GM21528 (cell line): Measurements from ENCODE around the gene MAP4K4.

Source experiments
- ATAC-seq: cut with Tn5 transposase; IDR thresholded peaks from one replicate; pipeline ENCODE4 v1.9.1; 2021; ENCODE audit warnings: mild to moderate bottlenecking, moderate library complexity; ENCODE audit not compliant: unreplicated experiment, low FRiP score

Gene MAP4K4

GRCh38 chr2:101828673-101829334 is 131.3 kb downstream of the MAP4K4 start:
- no peak for ATAC-seq

DNA sequence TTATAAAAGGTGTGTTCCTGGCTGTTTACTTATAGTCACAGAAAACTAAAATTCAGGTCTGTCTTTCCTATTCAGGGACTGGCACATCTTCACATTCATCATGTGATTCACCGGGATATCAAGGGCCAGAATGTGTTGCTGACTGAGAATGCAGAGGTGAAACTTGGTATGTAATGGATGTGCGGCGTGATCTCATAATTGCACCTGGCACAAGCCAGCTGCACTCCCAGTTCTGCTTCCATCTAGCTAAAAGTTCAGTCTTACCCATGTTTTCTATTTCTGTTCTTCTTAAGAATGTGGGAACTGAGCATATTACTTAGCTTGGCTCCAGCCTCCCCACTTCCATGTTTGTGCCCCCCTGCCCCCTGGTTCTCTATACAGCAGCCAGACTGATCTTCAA is 131.9 kb downstream of the MAP4K4 start:
- no peak for ATAC-seq

DNA sequence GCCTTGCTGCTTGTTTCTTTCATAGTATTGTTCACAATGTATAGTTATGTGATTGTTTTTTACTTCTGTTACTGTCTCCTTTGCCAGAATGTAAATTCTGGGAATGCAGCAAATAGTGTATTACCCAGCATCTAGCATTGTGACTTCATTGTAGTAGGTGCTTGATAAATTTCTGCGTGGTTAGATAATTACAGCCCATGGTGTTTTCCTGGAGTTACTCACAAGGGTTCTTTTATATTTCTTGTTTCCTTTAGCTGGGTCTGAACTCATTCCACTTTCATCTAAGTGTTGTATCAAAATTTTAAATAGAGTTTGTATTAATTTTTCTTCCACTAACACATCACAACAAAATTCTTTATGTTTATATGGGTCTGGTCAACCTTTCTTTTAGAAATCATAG is 132.6 kb downstream of the MAP4K4 start:
- ATAC-seq: no peak

DNA sequence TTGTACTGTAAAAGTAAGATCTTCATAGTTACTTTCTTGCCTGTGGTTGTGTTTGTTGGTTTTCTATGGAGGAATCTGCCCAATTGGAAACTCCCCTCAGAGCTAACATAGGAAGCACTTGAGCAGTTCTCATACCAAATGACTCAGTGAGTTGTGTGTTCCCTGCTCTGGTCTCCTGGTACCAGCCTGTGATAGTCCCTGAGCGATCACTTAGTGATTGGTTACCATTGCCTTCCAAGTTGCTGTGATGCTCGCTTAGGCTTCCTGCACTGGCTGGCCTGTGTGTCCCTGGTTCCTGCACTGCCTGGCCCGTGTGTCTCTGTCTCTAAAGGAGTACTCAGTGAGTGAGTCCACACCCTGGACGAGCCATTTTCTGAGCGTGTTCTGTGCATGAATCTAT is 133.0 kb downstream of the MAP4K4 start:
- no peak for ATAC-seq

DNA sequence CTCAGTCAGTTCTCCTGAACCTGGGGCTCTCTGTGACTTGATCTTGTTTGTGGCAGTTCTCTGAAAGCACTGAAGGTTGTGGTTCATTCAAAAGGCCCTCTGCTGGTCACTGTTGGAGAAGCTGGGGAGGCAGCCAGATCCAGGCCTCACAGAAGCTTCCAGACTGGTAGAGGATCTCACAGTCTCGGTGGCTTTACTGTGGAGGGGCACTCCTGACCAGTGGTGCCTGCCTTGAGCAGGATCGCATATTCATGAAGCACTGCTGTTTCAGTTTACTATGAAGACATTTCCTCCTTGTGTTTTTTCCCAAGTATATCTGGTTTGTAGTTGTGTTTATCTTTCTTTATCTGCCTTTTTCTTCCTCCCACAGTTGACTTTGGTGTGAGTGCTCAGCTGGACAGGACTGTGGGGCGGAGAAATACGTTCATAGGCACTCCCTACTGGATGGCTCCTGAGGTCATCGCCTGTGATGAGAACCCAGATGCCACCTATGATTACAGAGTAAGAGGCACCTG is 133.9 kb downstream of the MAP4K4 start:
- ATAC-seq: no peak

DNA sequence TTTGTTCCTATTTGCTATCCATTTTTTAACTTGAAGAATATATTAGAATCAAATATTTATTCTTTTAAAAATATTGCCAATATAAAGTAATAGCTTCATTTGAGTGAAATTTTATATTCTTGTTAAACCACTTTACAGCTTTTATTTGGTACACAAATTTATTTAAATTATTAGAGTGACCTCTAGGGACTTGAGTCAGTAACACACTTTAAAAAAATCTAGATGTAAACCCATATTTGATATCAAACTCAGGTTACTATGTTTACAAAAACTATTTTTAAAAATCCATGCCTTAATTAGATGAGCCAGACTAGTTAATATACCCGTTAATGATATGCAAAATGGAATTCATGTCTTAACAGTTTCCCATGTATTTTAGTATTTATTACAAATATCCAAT is 134.6 kb downstream of the MAP4K4 start:
- no peak for ATAC-seq

DNA sequence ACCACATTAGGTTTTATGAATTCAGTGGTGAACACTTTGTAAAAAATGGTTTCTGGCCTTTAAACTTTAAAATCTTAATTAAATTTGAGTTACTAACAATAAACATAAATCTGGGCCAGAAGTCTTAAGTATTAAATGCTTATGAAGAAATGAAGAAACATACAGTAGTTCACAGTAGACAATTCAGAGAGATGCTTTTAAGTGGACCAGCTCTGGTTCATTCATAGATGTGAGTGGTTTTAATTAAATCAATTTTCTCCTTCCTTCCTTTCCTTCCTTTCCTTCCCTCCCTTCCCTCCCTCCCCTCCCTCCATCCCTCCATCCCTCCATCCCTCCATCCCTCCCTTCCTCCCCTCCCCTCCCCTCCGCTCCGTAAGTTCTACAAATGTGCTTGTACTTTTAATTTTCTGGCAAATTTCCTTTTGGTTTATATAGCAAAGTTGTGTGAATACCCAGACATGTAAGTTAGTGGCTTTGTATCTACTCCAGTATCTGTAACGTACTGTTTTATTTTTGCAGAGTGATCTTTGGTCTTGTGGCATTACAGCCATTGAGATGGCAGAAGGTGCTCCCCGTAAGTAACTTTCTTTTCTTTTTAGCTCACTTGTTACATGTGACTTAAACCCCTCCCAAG is 136.5 kb downstream of the MAP4K4 start:
- no peak for ATAC-seq

DNA sequence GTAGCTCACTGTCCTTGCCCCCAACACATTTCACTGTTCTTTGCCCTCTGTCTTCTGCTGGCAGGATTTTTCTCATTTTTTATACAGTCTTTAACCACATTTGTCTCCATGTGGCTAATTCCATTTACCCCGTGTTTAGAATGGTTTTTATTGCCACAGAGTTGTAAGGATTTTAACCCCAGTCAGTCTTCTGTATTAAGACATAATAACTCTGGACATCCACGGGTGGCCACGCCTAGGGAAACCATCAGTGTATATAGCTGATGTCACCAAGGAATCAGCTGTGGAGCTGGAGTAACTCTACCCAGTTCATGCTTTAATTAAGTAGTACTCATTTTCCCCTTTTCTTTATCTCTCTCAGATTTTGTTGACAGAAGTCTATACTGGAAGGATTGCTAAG is 139.8 kb downstream of the MAP4K4 start:
- ATAC-seq: no peak

- ATAC-seq: no peak
These were observed 144.3 kb downstream of the MAP4K4 start for GRCh38 chr2:101841679-101842327.

GRCh38 chr2:101842471-101842870 is 145.0 kb downstream of the MAP4K4 start:
- no peak for ATAC-seq

GRCh38 chr2:101843048-101843447 is 145.5 kb downstream of the MAP4K4 start:
- ATAC-seq: no peak

- no peak for ATAC-seq
These were observed 146.0 kb downstream of the MAP4K4 start for GRCh38 chr2:101843471-101843870.

GRCh38 chr2:101844055-101844635 is 146.6 kb downstream of the MAP4K4 start:
- no peak for ATAC-seq

GRCh38 chr2:101846973-101847372 is 149.5 kb downstream of the MAP4K4 start:
- ATAC-seq: no peak

GRCh38 chr2:101847661-101848339 is 150.3 kb downstream of the MAP4K4 start:
- ATAC-seq: no peak

- no peak for ATAC-seq
These were observed 151.4 kb downstream of the MAP4K4 start for GRCh38 chr2:101848769-101849410.

DNA sequence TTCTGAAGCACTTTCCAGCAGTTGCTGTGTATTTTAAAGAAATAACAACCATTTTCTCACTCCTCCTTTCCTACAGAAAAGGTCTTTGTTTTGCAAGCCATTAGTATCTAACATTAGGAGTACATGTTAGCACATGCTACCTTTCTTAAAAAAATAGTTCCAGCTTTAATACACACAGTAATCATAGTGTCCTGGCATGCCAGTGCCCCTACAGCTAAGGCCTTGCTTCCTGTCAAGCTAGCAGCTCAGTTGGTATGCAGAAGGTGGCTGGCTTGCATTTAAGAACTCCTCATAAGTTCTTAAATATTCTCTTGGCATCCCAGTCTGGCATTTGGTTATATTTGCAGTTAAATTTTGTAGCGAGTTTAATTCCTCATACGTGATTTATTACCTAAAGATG is 152.9 kb downstream of the MAP4K4 start:
- ATAC-seq: no peak

GRCh38 chr2:101850991-101851390 is 153.5 kb downstream of the MAP4K4 start:
- no peak for ATAC-seq

- no peak for ATAC-seq
These were observed 155.3 kb downstream of the MAP4K4 start for GRCh38 chr2:101852824-101853223.

DNA sequence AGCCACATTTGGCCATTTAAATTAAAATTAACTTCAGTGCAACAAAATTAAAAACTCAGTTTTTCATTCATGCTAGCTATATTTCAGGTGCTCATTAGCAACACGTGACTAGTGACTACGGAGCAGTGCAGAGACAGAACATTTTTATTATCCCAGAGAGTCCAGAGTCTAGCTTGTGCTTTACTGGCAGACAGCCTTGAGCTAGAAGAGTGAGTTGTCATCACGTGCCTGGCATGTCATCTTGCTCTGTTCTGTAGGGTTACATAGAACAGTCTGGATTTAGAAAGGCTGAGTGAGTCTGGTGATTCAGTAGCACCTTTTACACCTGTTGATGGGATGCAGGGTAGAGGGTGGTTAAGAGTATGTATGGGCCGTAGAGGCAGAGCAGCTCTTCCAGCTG is 157.4 kb downstream of the MAP4K4 start:
- ATAC-seq: no peak
